IPS-20b (cell line): ENCODE data around the gene GIMAP6.
"Not testable (repeated sequence)": the region's sequence is repeated elsewhere in the genome, so short reads cannot be mapped to it uniquely, and the experiment has no call there.

Source experiments
- H3K27ac ChIP-seq: one replicate; pipeline ENCODE4 v1.5.1; 2013; ENCODE audit warnings: low read length
- H3K27me3 ChIP-seq: 2 replicates; pipeline ENCODE4 v1.6.1; 2013; ENCODE audit warnings: mild to moderate bottlenecking, low read length, inconsistent platforms; ENCODE audit not compliant: insufficient read depth
- H3K36me3 ChIP-seq: 2 replicates; pipeline ENCODE4 v1.6.1; 2013; ENCODE audit warnings: low read depth, mild to moderate bottlenecking, inconsistent platforms, low read length, moderate library complexity; ENCODE audit not compliant: insufficient read depth
- H3K4me1 ChIP-seq: 2 replicates; pipeline ENCODE4 v1.6.1; 2013; ENCODE audit warnings: mild to moderate bottlenecking, control low read depth, inconsistent platforms, low read length, moderate library complexity; ENCODE audit not compliant: insufficient read depth
- H3K4me3 ChIP-seq: 2 replicates; pipeline ENCODE4 v1.5.1; 2013; ENCODE audit warnings: mild to moderate bottlenecking, low read length, inconsistent platforms
- H3K9ac ChIP-seq: 2 replicates; pipeline ENCODE4 v1.6.1; 2013; ENCODE audit warnings: low read depth, mild to moderate bottlenecking, inconsistent platforms, low read length, moderate library complexity
- H3K9me3 ChIP-seq: 2 replicates; pipeline ENCODE4 v1.6.1; 2013; ENCODE audit warnings: mild to moderate bottlenecking, low read depth, low read length, inconsistent platforms; ENCODE audit not compliant: insufficient read depth

Gene GIMAP6

GRCh38 chr7:150612925-150613324, 19.3 kb downstream of the GIMAP6 start:
- Histone ChIP-seq H3K4me3 (no peak overlapping the region), H3K27me3 (no peaks in the 10 kb centered on the region), H3K9ac (no peak overlapping the region), H3K9me3 (no peaks in the 10 kb centered on the region), H3K4me1 (no peaks in the 10 kb centered on the region), H3K27ac (no peak overlapping the region), H3K36me3 (no peaks in the 10 kb centered on the region)

- Histone ChIP-seq H3K4me3 (no peak overlapping the region), H3K36me3 (no peaks in the 10 kb centered on the region), H3K27me3 (no peaks in the 10 kb centered on the region), H3K4me1 (no peaks in the 10 kb centered on the region), H3K9me3 (peaks cover 8% of the 10 kb centered on the region; the same call in 1 of the 2 replicates), H3K9ac (no peak overlapping the region), H3K27ac (no peak overlapping the region)
Observed at GRCh38 chr7:150610233-150610632, 22.0 kb downstream of the GIMAP6 start.

DNA sequence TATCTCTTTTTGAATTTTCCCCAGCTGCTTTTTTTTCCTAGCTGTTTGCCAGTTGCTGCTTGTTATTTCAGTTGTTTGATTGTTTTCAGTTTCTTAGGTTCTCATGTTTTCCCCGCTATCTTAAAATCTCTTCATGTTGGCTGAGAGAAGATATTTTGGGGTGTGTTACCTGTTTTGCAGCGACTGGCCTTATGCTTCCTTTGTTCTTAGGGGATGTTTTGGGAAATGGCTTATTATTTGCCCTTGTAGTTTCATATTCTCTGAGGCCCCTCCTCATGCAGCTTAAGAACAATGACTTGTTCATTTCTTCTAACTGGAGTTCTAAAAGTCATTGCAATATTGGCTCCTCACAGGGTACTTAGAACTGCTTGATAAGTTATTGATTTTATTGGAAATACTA, 28.6 kb downstream of the GIMAP6 start:
- H3K27ac ChIP-seq, H3K27me3 ChIP-seq, H3K9ac ChIP-seq, H3K4me1 ChIP-seq, H3K9me3 ChIP-seq, H3K36me3 ChIP-seq, H3K4me3 ChIP-seq: not testable (repeated sequence)

DNA sequence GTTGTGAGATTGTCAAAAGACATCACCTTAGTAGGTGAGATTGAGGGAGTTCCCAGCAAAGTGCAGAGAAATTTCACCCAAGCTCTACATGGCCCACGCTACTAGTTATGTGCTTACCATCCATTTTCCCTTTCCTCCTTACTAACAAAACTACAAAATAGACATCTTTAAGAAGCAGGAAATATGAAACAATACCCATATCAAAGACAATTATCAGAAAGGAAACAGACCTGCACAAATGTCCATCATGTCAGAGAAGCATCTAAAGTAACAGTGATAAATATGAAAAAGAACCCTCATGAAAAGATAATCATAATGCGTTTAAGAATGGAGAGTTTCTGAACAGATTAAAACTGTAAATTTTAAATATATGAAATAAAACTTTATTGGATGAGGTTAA, 36.8 kb downstream of the GIMAP6 start:
- Histone ChIP-seq H3K36me3 (no peaks in the 10 kb centered on the region), H3K4me1 (no peaks in the 10 kb centered on the region), H3K4me3 (no peak overlapping the region), H3K9ac (no peak overlapping the region), H3K27ac (no peak overlapping the region), H3K9me3 (peaks cover 38% of the 10 kb centered on the region), H3K27me3 (no peaks in the 10 kb centered on the region)

GRCh38 chr7:150594805-150595204, 37.4 kb downstream of the GIMAP6 start:
- H3K9me3 ChIP-seq = peaks cover 38% of the 10 kb centered on the region
- H3K27me3 ChIP-seq = no peaks in the 10 kb centered on the region
- H3K9ac ChIP-seq = no peak overlapping the region
- no peaks in the 10 kb centered on the region for H3K4me1 ChIP-seq
- no peak overlapping the region for H3K4me3 ChIP-seq
- no peaks in the 10 kb centered on the region for H3K36me3 ChIP-seq
- no peak overlapping the region for H3K27ac ChIP-seq

GRCh38 chr7:150587551-150587950, 44.6 kb downstream of the GIMAP6 start:
- H3K9me3 ChIP-seq = no peaks in the 10 kb centered on the region; the same call in 1 of the 2 replicates
- H3K36me3 ChIP-seq = no peaks in the 10 kb centered on the region
- H3K27me3 ChIP-seq = no peaks in the 10 kb centered on the region; the same call in 1 of the 2 replicates
- H3K4me1 ChIP-seq = no peaks in the 10 kb centered on the region
- H3K27ac ChIP-seq = no peak overlapping the region
- no peak overlapping the region for H3K4me3 ChIP-seq
- H3K9ac ChIP-seq = no peak overlapping the region

DNA sequence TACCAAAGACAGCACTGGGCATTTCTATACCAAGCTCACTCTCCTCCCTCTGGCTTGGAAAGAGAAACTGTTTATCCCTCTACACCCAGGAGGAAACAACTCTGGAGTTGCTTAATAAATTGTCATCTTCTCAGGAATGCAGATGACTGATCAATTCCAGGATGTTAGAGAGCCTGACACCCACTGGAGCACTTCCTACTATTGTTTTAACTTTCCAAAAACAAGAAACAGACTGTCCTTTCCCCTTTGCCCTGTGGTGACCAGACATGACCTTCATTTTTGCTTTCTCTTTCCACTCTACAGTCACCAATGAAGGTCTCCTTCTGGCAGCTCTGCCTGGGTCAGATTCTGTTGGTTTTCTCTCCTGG, 45.4 kb downstream of the GIMAP6 start:
- H3K4me1 ChIP-seq = no peaks in the 10 kb centered on the region
- no peak overlapping the region for H3K27ac ChIP-seq
- no peaks in the 10 kb centered on the region for H3K36me3 ChIP-seq

GRCh38 chr7:150586068-150586784, 46.0 kb downstream of the GIMAP6 start:
- H3K36me3 ChIP-seq = no peaks in the 10 kb centered on the region
- H3K9me3 ChIP-seq = peaks cover 3% of the 10 kb centered on the region; the same call in 1 of the 2 replicates
- no peak overlapping the region for H3K9ac ChIP-seq
- no peaks in the 10 kb centered on the region for H3K4me1 ChIP-seq
- H3K27me3 ChIP-seq = no peaks in the 10 kb centered on the region; the same call in 1 of the 2 replicates
- no peak overlapping the region for H3K27ac ChIP-seq
- H3K4me3 ChIP-seq = no peak overlapping the region

More for the DNA sequence above, 45.4 kb downstream of the GIMAP6 start:
- no peak overlapping the region for H3K9ac ChIP-seq
- H3K9me3 ChIP-seq = no peaks in the 10 kb centered on the region; the same call in 1 of the 2 replicates
- H3K4me3 ChIP-seq = no peak overlapping the region
- H3K27me3 ChIP-seq = no peaks in the 10 kb centered on the region; the same call in 1 of the 2 replicates

- H3K36me3 ChIP-seq = no peaks in the 10 kb centered on the region
- H3K9me3 ChIP-seq = peaks cover 11% of the 10 kb centered on the region
- H3K27me3 ChIP-seq = no peaks in the 10 kb centered on the region; the same call in 1 of the 2 replicates
- no peaks in the 10 kb centered on the region for H3K4me1 ChIP-seq
- no peak overlapping the region for H3K4me3 ChIP-seq
- no peak overlapping the region for H3K9ac ChIP-seq
- no peak overlapping the region for H3K27ac ChIP-seq
Observed at GRCh38 chr7:150585199-150585598, 47.0 kb downstream of the GIMAP6 start.

DNA sequence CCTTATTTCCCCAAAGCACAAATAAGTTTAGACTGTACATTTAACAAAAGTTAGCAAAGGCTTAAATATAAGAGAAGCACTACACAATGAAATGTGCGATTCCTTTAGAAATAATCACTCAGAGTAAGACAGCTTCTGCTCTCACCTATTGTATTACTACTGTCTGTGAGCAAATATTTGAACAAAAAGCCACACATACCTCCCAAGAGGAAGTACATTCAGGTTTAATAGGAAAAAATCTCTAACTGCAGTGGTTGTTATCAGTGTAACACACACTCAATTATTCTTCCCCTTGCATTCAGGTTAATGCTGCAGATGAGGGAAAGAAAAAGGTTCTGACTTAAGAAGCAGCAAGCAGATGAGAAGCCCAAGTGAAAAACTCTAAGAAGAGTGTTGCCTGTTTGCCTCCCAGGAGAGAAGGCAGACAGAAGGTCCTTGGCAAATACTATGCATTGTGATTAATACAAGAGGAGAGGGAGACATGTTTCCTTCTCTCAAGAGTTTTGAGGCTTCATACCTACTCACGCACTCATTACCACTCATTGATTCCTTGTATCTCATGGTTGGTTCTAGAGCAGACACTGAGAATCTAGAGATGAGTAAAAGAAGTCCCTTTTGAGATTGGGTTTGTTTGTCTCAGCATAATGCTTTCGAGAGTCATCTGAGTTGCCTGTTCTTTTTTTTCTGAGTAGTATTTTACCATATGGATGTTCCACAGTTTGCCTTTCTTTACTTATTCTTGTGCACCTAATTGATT, 51.4 kb downstream of the GIMAP6 start:
- Histone ChIP-seq H3K27ac (no peak overlapping the region), H3K4me3 (no peak overlapping the region), H3K27me3 (no peaks in the 10 kb centered on the region; the same call in 1 of the 2 replicates), H3K9me3 (peaks cover 11% of the 10 kb centered on the region), H3K9ac (no peak overlapping the region), H3K36me3 (no peaks in the 10 kb centered on the region), H3K4me1 (no peaks in the 10 kb centered on the region)

DNA sequence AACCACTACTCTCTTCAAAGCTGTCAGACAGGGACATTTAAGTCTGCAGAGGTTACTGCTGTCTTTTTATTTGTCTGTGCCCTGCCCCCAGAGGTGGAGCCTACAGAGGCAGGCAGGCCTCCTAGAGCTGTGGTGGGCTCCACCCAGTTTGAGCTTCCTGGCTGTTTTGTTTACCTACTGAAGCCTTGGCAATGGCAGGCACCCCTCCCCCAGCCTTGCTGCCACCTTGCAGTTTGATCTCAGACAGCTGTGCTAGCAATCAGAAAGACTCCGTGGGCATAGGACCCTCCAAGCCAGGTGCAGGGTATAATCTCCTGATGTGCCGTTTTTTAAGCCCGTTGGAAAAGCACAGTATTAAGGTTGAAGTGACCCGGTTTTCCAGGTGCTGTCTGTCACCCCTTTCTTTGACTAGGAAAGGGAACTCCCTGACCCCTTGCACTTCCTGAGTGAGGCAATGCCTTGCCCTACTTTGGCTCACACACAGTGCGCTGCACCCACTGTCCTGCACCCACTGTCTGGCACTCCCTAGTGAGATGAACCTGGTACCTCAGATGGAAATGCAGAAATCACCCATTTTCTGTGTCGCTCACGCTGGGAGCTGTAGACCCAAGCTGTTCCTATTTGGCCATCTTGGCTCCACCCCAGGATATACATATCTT, 52.1 kb downstream of the GIMAP6 start:
- not testable (repeated sequence) for H3K27me3 ChIP-seq, H3K9ac ChIP-seq, H3K4me3 ChIP-seq, H3K27ac ChIP-seq, H3K36me3 ChIP-seq, H3K4me1 ChIP-seq
- H3K9me3 ChIP-seq = peaks cover 11% of the 10 kb centered on the region
